ENCODE measurements around the gene LRP5.
"Not testable (repeated sequence)": the region's sequence is repeated elsewhere in the genome, so short reads cannot be mapped to it uniquely, and the experiment has no call there.

Gene LRP5

DNA sequence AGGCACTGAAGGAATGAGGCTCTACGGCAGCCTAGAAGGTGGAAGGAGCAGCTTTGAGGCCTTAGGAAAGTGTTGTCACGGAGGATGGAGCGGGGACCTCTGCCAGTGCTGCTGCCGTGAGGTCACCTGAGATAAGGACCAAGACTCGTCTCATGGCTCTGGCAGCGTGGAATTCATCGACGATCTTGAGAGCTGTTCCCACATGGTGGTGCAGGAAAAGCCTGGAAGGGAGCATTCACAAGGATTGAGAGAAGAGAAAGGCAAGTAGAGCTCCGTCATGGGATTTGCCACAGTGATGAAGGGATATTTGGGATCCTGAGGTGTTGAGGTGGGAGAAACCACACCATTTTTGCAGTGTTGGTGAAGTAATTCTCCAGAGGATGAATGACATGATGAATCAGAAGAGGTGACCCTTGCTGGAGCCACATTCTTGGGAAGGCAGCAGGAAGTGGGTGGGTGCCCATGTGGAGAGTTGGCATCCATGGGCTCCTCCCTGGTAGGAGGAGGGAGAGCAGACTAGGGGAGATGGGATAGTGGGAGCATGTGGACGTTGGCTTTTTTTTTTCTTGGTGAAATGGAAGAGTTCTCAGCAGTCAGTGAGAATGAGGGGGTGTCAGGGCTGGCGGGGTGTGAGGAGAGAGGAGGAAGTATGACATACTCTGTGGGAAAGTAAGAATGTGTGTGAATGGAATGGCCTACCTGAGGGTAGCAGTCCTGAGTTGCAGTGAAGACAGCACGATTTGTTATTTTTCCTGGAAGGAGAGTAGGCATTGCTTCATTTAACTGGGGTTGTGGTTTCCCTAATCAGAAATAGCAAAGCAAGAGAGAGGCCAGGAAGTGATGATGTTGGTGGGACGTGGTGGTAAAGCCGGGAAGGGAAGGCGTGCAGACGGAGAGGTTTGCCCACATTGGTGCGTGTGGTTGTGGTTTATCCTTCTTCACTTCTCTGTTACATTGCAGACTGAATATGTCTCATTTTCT lies 159.3 kb downstream of the LRP5 start:
- DNase-seq: no peak

DNA sequence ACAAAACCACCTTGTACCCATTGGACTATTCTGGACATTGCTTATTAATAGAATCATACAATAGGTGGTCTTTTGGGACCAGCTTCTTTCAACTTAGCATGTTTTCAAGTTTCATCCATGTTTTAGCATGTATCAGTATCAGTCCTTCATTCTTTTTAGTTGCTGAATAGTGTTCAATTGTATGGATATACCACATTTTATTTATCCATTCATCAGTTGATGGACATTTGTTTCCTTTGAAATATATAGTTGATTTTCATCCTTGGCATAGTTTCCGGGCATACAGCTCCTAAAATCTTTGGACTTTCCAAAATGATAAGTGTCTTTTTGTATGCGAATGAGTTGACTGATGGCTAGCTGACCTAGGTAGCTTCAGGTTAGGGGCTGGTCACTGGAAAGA lies 160.4 kb downstream of the LRP5 start:
- no peak for DNase-seq

DNA sequence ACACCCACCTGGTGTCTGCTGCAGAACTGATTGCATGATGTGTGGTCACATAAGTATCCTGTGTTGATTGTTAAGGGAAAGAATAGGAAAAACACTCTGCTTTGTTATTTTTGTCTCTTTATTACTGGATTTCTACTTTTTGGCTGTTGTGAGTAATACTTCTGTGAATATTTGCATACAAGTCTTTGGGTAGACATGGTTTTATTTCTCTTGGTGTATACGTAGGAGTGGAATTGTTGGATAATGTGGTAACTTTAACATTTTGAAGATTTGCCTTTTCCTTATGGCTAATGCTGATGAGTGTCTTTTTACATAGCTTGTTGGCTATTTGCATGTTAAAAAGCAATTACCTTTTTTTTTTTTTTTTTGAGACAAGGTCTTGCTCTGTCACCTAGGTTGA lies 161.3 kb downstream of the LRP5 start:
- DNase-seq: no peak

DNA sequence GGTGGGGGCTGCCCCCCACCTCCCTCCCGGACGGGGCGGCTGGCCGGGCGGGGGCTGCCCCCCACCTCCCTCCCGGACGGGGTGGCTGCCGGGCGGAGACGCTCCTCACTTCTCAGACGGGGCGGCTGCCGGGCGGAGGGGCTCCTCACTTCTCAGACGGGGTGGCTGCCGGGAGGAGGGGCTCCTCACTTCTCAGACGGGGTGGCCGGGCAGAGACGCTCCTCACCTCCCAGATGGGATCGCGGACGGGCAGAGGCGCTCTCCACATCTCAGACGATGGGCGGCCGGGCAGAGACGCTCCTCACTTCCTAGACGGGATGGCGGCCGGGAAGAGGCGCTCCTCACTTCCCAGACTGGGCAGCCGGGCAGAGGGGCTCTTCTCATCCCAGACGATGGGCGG lies 163.2 kb downstream of the LRP5 start:
- DNase-seq: not testable (repeated sequence)

DNA sequence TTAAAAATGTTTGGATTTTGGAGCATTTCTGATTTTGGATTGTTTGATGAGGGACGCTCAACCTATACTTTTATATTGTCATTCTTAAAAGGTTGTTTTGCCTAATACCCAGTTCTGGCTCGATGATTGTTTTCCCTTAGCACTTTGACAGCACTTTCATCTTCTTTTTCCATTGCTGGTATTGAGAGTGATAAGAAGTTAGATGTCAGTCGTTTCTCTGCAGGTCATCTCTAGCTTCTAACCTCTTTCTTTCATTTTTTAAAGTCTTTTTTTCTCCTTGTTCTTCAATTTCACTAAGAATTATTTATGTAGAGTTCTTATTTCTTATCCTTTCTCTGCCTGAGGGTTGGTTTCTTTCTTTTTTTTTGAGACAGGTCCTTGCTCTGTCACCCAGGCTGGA lies 167.0 kb downstream of the LRP5 start:
- DNase-seq: no peak

DNA sequence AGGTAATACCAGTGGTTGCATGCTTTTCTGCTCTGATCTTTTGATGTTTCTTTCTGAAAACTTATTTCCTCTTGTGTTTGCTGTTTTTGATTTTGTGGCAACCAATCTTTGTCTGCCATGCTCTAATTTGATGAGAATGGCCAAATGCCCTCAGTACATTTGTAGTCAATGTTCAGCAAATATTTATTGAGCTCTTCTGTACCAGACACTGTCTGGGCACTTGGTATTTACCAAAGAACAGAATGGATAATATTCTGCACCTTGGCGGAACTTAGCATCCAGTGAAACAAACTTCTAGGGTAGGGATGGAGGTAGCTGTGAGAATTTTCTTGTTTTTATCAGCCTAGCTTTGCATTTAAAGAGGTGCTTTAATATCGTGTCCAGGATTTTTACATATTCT lies 167.8 kb downstream of the LRP5 start:
- DNase-seq: no peak

DNA sequence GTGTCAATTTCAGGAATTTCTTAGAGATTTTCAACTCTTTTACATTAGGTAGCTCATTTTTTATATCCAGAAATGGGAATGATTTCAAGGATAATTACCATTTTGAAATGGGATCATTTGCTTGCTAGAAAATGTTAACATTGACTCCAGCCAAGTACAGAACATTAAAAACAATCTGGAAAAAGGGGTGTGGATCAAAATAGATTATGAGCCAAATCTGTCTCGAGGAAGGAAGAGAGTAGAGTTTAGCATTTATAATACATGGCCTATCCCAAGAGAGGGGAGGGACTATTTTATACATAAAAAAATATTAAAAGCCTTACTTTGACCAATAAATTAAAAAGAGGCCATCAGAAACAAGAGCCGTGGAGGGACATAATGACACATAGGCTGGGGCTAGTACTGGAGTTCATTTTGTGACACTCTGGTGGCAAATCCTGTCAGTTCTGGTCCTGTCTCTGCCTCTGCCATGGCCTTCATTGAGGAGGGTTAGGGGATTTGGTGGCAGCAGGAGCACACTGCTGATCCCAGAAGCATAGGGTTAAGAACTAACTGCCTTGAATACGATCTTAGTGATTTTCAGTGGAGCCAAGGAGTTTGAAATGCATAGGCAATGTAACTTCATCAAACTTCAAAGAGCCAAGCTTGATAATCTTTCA lies 168.6 kb downstream of the LRP5 start:
- DNase-seq: no peak

DNA sequence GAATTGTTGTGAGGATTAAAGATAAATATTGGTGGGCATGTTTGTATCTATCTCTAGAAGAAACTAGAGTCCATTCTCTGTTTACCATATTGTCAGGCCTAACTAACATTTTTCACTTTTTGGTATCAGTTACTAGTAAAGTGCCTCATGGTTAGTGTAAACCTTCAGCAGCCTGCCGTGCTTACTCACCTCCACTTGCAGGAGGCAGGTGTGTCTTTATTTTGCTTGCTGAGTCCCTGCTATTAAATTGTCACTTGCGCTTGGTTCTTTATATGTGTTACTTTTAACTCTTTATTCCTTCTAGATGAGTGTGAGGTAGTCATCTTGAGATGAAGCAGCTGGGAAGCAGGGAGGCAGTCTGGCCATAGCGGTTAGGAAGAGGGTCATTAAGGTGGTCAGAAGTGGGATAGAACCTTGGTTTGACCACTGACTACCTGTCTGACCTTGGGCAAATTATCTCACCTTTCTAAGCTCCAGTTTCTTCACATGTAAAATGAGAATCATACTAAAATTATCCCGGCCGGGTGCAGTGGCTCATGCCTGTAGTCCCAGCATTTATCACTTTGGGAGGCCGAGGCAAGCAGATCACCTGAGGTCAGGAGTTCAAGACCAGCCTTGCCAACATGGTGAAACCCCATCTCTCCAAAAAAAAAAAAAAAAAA lies 169.3 kb downstream of the LRP5 start:
- DNase-seq: no peak

DNA sequence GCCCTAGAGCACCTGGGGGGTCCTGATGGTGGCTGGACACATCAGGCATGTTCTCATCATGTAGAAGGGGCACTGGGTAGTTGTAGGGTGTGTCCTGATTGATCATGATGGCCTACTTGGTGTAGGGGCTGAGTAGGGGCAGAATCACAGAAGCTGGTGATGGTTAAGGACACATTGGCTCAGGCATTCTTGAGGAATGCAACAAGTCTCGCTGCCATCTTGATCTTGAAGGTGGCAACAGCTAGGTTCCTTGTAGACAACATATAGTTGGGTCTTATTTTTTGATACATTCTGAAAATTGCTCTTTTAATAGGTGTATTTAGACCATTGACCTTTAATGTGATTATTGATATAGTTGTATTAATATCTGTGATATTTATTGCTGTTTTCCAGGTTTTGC lies 176.2 kb downstream of the LRP5 start:
- no peak for DNase-seq

DNA sequence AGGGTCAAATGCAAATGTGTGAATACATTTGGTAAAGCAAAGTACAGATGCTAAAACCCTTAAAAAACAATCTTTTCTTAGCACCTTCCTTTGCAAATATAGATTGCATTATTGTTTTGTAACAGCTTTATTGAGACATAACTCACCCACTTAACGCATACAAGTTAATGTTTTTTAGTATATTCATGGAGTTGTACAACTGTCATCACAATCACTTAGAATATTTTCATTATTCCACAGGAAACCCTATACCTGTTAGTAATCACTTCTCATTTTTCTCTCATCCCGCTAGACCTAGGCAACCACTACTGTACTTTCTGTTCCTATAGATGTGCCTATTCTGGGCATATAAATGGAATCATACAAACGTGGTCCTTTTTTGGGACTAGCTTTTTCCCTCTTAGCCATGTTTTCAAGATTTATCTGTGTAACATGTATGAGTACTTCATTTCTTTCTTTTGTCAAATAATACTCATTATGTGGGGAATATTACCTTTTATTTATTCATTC lies 182.9 kb downstream of the LRP5 start:
- DNase-seq: no peak

DNA sequence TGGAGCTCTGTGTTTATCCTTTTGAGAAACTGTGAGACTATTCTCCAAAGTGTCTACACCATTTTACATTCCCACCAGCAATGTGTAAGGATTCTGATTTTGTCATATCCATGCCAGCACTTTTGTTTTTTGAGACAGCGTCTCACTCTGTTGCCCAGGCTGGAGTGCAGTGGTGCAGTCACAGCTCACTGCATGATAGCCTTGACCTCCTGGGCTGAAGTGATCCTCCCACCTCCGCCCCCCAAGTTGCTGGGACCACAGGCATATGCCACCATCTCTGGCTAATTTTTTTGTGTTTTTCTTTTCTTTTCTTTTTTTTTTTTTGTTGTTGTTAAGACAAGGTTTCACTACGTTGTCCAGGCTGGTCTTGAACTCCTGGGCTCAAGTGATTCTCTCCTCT lies 183.5 kb downstream of the LRP5 start:
- DNase-seq: no peak

DNA sequence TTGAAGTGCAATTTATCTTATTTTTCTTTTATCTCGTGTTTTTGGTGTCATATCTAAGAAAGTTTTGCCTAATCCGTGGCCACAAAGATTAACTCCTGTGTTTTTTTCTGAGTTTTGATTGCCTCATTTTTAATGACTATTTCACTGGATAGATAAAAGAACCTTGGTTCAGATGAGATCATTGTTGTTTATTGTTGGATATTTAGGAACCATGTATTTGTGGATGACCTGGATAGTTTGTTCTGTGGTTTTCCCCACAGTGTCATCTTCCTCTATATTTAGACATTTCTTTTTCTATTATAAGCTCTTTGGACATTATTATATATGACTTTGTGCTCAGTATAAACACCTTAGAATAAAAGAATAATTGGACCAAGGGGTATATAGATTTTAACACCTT lies 185.4 kb downstream of the LRP5 start:
- DNase-seq: no peak

DNA sequence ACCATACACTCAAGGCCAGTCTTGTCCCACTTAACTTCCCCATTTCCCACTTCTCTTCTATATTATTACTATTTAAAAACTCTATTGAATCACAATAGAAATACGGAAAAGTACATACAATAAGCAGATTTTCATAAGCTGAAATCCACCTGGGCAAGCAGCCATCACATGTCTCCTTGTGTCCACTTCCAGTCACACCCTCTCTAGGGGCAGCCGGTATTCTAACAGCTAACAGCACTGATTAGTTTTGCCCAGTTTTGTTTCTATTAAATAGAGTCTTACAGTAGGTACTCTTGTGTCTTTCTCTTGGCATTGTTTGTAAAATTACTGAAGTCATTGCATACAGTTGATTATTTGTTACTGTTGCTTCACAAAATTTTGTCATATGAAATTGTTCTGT lies 185.9 kb downstream of the LRP5 start:
- DNase-seq: no peak

Data from NCI-H2107 (cell line).